Activated T-cell treated with anti-CD3 and anti-CD28 coated beads, Interleukin-2, amount 50 U/mL, for 48 hours (primary cell): ENCODE data around the gene ABHD17B.
A peak's percentile ranks its signal among the peaks of the same experiment; 100 is the strongest.
"Not testable (repeated sequence)": the region's sequence is repeated elsewhere in the genome, so short reads cannot be mapped to it uniquely, and the experiment has no call there.

Experiments
- DNase-seq, 2 experiments: peaks; one replicate each; pipeline ENCODE4 v3.0.0-alpha.2; 2020

The ABHD17B gene

GRCh38 chr9:71911061-71911907 lies at the start of gene ABHD17B, which contains the start of gene C9orf85:
TSS of gene ABHD17B (minus strand) at chr9:71911193. CDS start at chr9:71875080, 36,113 bp downstream.
TSS of gene C9orf85 (plus strand) at chr9:71911639. CDS start at chr9:71911735, 96 bp downstream.
- DNase-seq: peak; percentile 96

GRCh38 chr9:71955300-71955915 lies 44.4 kb upstream of the ABHD17B start:
- no peak for DNase-seq

DNA sequence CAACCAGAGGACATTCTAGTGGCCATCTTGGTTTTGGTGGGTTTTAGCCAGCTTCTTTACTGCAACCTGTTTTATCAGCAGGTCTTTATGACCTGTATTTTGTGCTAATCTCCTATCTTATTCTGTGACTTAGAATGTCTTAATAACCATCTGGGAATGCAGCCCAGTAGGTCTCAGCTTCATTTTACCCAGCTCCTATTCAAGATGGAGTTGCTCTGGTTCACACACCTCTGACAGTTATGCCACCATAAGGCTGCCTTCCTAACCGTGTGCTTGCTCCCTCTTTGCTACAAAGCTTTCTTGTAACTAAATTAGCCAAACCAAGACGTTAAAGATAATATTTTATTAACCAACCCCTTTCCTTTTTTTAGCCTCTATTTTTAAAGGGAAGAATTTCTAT lies 43.7 kb upstream of the ABHD17B start:
- not testable (repeated sequence) for DNase-seq

- DNase-seq: no peak
These were observed 33.9 kb upstream of the ABHD17B start for GRCh38 chr9:71944754-71945375.

- no peak for DNase-seq
These were observed 31.1 kb upstream of the ABHD17B start for GRCh38 chr9:71941998-71942567.

DNA sequence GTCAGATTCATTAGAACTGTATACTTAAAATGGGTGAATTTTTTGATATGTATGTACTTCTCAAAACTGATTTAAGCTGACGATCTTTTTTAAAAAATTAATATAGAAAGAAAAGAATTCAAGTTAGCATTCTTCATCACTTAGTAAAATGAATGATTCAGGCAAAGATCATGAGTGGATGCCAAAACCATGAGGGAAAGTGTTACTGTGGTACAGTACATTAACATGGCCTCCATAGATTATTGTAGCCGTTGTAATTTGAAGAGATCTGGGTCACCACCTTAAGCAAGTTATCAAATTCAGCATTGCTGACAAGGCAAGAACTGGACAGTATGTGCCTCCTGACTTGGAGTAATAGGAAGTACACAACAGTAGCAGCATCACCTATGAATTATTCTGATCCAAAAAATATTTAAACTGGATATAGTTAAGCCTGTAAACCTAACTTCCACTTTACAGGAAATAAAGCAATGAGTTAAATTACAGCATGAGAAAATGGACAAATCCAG lies 30.1 kb upstream of the ABHD17B start:
- DNase-seq: no peak

DNA sequence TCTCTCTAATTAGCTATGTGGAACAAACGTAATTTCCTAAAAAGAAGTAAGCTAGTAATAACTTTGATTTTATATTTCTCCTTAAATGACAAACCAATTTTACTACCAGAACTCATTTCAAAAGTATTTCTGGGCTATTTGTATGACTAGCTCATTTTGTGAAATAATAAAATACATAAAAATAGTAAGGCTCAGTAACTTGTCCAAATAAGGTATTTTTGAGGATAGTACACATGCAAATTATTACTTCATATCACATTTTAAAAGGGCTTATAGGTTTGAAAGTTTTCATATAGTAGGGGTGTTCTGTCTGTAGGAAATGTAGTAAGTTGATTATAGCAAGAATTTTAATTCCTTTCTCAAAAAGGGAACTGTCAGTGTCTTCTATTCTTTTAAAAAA lies 26.9 kb upstream of the ABHD17B start:
- no peak for DNase-seq

DNA sequence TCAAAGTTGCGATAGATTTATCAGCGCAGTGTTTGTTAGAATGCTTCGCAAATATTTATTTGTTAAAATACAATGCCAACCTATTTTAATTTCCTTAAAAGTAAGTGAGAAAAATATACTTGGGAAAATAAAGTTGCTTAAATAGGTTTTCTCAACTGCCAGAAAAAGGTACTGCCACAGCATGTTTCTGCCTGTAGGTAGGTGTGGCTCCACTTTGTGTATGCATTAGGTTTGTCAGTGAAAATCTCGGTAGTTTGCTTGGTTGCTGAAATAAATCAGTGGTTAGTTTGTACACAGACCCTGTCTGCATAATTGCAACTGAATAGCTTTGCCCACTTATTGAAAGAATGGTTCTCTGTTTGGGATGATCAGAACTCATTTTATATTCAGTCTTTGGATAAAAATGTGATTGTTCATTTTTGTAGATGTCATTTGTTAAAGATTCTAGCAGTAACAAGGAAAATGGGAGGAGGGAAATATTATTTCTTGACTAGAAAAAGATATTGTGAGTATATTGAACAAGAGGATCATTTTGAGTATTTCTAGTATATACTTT lies 26.2 kb upstream of the ABHD17B start:
- DNase-seq: no peak

- DNase-seq: no peak
These were observed 25.1 kb upstream of the ABHD17B start for GRCh38 chr9:71936066-71936465.

- no peak for DNase-seq
These were observed 20.2 kb upstream of the ABHD17B start for GRCh38 chr9:71931166-71931565.

DNA sequence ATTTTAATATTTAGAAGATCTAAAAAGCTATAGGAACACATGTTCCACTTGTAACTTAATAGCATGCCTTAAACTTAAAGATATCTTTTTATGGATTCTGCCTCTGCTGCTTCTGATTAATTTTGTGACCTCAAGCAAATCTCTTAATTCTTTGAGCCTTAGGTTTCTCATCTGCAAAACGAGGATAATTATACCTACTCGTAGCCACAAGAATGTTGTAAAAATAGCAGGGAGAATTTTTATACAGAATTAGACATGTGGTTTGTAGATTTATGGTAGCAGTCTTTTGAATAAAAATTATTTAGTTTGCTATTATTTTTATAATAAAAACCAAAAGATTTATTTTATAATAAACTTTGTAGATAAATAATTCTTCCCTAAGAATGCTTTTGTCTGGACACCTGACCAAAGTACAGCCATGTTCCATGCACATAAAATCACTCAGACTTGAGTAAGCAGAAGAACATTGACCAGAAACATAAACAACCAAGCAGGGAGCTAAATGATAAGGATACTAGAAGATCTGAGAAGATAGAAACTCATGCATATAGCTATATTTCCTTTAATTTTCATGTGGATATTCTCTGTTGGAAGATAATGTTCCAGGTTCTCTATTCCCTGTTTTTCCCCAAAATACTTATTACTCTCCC lies 18.9 kb upstream of the ABHD17B start:
- no peak for DNase-seq

- DNase-seq: no peak
These were observed 18.2 kb upstream of the ABHD17B start for GRCh38 chr9:71929223-71929622.

GRCh38 chr9:71928806-71929205 lies 17.8 kb upstream of the ABHD17B start:
- DNase-seq: no peak

DNA sequence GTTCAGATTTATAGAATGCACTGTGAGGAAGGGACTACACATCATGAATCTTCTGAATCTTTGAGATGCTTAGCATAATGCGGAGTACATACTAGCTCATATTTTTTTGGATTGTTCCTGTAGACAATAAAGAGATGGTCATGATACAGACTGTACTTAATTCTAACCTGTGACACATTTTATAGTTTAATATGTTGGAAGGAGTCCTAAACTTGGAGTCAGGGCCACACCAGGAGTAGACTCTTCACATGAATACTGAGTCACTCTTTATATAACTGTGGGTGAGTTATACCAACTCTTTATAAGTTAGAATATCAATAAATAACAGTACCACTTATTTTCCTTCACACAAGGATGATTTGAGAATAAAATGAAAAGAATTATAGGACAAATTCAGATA lies 17.4 kb upstream of the ABHD17B start:
- no peak for DNase-seq

GRCh38 chr9:71925834-71926233 lies 14.8 kb upstream of the ABHD17B start:
- DNase-seq: no peak

DNA sequence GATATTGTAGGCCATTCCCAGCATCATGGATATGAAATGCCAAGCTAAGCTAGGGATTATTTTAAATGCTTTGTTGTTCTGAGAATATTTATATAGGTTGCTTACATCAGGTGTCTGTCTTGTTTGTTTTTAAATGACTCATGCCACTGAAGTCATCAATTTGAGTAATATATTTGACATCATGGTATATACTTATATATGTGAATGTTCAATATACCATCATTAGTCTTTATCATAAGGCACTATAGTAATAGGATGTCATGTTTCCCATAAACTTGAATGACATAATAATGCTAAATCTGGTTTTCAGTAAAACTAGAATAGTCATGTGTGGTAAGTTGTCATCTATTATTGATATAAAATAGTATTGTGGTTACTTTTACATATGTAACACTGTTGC lies 13.6 kb upstream of the ABHD17B start:
- DNase-seq: no peak

DNA sequence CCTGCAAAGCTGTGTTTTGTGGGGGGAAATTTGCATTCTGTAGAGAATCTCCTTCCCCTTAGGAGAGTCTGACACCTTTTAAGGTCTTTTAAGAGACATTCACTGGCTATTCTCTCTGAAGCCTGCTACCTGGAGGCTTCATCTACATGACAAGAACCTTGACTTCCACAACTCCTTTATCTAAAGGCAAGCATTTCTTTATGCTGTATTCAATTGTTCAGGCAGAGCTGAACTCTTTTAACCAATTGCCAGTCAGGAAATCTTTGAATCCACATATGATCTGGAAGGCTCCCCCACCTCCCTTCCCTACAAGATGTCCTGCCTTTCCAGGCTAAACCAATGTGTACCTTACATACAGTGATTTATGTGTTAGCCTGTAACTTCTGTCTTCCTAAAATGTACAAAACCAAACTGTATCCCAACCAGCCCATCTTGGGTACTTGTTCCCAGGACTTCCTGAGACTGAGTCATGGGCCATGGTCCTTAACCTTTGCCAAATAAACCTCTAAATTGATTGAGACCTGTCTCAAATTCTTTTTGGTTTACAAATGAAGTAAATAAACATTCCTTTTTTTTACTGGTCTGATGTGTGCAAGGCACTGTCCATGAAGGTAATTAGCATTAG lies 10.3 kb upstream of the ABHD17B start:
- no peak for DNase-seq

- no peak for DNase-seq
These were observed 9.6 kb upstream of the ABHD17B start for GRCh38 chr9:71920456-71921189.

DNA sequence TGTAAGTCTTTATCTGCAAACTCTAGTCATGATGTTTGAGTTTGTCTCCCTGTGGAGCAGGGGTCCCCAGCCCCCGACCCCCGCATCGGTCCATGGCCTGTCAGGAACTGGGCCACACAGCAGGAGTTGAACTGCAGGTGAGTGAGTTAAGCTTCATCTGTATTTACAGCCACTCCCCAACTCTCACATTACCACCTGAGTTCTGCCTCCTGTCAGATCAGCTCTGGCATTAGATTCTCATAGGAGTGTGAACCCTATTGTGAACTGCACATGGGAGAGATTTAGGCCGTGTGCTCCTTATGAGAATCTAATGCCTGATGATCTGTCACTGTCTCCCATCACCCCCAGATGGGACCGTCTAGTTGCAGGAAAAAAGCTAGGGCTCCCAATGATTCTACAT lies 7.4 kb upstream of the ABHD17B start:
- DNase-seq: no peak

DNA sequence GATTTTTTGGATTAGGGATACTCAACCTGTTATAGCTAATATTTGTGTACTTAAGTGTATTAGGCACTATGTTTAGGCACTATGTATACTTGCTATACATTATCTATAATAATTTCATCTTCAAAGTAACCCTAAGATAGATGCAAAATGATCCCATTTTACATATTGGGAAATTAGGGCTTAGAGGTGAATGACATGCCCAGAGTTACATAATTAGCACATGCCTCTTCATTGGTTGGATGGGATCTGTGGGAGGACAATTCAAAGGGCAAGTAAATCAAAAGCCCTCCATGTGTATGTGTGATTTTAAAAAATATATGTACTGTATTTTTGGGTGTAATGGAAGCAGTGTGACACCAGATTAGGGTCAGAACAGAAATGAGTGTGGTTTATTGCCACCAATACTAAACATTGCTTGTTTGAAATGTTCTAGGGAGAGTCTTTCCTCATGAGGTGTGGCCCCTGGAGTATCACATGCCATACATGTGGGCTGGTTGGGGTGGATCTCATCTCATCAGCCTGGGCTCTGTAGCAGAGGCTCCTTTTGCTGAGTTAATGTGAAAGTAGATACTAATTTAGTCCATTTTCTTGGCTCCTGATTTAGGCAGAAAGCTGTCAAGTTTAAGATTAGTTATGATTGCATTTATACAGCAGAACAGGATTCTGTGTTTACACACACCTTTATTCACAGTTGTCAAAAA lies 6.0 kb upstream of the ABHD17B start:
- DNase-seq: peak; percentile 28 to 35

DNA sequence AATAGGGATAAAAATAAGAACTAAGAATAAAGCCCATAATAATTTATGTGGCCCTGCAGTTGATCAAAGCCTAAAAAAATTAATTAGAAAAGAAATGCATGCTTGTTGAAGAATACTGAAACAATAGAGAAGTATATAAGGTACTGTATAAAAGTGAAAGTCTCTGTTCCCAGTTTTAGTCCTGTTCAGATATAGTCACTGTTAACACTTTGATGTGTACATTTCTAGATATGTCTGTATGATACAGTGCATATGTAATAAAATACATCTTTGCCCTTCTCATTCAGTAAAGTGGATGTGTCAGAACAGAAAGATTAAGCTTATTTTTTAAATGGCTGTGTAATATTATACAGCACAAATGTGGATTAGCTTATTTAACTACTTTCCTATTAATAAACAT lies 4.5 kb upstream of the ABHD17B start:
- no peak for DNase-seq
